AG09309 (cell line): ENCODE results near the gene ZNF346.
A peak's percentile ranks its signal among the peaks of the same experiment; 100 is the strongest.

Source experiments
- DNase-seq: peaks from one replicate; pipeline ENCODE4 v3.0.0-alpha.2; 2010; ENCODE audit warnings: low read depth
- H3K4me3 ChIP-seq: 2 replicates; pipeline ENCODE4 v1.5.1; 2011; ENCODE audit warnings: mild to moderate bottlenecking, low read depth, low read length, moderate library complexity; ENCODE audit not compliant: control insufficient read depth
- TF ChIP-seq, protein P1 (sequence below): IDR thresholded peaks from 2 replicates; pipeline ENCODE4 v1.5.1; 2011; ENCODE audit warnings: mild to moderate bottlenecking, low read depth, low read length, inconsistent platforms; ENCODE audit not compliant: insufficient read depth, control insufficient read depth; ENCODE audit errors: missing control alignments

Gene ZNF346

DNA sequence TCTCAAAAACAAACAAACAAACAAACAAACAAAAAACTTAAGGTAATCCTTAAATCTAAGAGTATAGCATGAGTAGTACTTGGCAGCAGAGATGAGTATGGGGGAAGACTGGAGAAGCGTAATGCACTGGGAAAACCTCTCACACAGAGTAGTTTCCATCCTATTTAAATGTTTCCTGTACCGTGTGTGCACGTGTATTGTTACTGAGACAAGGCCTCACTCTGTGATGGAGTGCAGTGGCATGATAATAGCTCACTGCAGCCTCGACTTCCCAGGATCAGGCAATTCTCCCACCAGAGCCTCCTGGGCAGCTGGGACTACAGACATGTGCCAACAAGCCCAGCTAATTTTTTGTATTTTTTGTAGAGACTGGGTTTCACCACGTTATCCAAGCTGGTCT is 18.8 kb upstream of the ZNF346 start:
- DNase-seq: no peak
- H3K4me3 ChIP-seq: no peak overlapping the region
- TF ChIP-seq, protein P1, sequence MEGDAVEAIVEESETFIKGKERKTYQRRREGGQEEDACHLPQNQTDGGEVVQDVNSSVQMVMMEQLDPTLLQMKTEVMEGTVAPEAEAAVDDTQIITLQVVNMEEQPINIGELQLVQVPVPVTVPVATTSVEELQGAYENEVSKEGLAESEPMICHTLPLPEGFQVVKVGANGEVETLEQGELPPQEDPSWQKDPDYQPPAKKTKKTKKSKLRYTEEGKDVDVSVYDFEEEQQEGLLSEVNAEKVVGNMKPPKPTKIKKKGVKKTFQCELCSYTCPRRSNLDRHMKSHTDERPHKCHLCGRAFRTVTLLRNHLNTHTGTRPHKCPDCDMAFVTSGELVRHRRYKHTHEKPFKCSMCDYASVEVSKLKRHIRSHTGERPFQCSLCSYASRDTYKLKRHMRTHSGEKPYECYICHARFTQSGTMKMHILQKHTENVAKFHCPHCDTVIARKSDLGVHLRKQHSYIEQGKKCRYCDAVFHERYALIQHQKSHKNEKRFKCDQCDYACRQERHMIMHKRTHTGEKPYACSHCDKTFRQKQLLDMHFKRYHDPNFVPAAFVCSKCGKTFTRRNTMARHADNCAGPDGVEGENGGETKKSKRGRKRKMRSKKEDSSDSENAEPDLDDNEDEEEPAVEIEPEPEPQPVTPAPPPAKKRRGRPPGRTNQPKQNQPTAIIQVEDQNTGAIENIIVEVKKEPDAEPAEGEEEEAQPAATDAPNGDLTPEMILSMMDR: no peak

DNA sequence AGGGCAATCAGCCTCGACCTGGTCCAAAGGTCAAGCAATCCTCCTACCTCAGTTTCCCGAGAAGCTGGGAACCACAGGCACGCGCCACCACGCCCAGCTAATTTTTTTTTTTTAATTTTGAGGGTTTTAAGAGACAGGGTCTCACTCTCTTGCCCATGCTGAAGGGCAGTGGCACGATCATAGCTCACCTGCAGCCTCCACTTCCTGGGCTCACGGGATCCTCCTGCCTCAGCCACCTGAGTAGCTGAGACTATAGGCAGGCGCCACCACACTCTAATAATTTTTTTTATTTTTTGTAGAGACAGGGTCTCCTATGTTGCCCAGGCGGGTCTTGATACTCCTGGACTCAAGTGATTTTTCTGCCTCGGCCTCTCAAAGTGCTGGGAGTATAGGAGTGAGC is 17.5 kb upstream of the ZNF346 start:
- DNase-seq: no peak
- no peak overlapping the region; the same call in 1 of the 2 replicates for H3K4me3 ChIP-seq
- TF ChIP-seq, protein P1: no peak

DNA sequence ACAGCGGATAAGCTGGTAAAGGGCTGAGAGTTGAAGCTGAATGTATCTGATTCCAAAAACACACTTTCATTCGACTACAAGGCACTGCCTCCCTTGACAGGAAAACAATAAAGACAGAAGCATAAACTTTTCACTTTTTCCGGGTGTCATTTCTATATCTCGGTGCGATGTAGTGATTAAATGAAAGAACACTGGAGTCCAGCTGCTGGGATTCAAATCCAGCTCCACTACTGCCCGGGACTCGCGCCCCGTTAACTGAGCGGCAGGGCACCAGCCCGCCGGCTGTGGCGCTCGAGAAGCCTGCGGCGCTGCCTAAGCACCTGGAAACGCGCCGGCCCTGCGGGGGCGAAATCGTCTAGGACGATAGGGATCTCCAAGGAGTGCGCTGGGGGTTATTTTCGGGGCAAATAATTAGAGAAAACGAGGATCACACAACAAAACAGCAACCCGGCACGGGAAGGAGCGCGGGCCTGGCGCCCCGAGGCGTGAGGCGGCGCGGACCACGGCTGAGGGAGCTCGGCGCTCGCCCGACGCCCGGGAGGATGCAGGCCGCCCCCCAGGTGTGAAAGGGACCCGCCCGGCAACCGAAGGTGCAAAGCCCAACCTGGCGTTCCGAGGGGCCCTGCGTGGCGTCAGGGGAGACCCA is 16.8 kb upstream of the ZNF346 start:
- DNase-seq: no peak

DNA sequence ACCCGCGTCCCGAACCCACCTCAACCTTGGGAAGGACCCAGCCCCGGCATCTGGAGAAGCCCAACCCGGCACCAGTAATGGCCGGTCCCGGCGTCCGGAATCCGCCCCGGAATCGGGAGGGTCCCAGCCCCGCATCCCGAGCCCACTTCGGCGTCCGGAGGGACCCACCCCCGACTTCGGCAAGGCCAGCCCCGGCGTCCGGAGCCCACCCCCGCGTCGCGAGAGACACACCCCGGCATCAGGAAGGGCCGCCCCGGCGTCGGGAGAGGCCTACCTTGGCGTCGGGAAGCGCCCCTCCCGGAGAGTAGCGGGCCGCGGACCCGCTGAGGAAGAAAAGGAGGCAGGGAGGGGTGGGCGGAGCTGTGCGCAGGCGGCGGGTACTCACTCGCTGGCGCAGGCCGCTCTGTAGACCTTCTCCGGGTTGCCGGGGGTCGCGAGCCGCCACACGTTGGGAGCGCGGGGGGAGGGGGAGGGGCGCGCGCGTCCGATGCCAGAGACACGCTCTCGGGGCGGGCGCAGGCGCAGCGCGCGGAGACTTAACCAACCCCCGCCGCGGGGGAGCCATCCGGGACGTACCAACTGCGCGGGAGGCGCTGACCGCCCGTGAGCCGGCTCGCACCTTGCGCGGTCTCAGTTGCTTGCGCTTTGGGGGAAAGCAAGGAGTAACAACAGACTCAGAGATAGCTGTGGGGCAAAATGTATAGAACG is 16.1 kb upstream of the ZNF346 start, which contains the start of gene UIMC1:
TSS of gene UIMC1 (minus strand) at position 515 of the 708 bp plus-strand sequence. CDS start 24,164 bp downstream, outside the sequence.
- peak; percentile 56 for DNase-seq
- TF ChIP-seq, protein P1: no peak
- H3K4me3 ChIP-seq: peak within 1 kb of the TSS; percentile 99

More for the DNA sequence above, 16.8 kb upstream of the ZNF346 start:
- TF ChIP-seq, protein P1: peak; percentile 57
- H3K4me3 ChIP-seq: peak overlapping the region; percentile 99

DNA sequence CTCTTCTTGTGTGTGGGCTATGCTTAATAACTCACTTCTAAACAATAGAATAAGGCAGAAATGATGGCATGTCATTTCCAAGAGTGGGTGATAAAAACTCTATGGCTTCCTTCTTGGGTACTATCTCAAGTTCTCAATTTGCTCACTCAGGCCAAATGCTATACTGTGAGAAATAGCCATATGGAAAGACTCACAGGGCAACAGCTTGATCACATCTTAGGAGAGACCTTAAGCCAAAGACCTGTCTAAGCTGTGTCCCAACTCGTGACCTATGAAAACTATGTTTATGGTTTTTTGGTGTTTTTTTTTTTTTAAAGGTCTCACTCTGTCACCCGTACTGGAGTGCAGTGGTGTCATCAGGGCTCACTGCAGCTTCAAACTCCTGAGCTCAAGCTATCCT is 13.8 kb upstream of the ZNF346 start:
- H3K4me3 ChIP-seq: no peak overlapping the region
- TF ChIP-seq, protein P1: no peak
- no peak for DNase-seq

DNA sequence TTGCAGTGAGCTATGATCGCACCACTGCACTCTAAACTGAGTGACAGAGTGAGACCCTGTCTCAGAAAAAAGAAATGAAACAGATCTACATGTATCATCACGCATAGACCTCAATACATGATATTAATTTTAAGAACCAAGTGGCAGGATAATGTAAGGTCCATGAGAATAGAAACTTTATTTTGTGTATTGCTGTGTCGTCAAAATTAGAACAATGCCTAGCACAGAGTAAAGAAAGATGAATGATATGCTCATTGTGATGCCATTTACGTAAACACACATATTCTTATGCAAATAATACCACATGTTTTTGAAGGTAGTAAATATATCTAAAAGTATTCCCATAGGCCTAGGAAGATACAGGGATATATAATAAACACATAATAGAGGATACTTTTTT is 12.3 kb upstream of the ZNF346 start:
- no peak for DNase-seq
- TF ChIP-seq, protein P1: no peak
- no peak overlapping the region for H3K4me3 ChIP-seq
